Thyroid gland (tissue), 4 donors: ENCODE measurements around the gene FAM219B. TPM values are rescaled to one million over a fixed set of nuclear protein-coding genes. Genes with fewer than 3 reads are reported as not detected.
"Not testable (repeated sequence)": the region's sequence is repeated elsewhere in the genome, so short reads cannot be mapped to it uniquely, and the experiment has no call there.

ENCODE experiments used
- DNase-seq, 2 donors: peaks; one replicate each; pipeline ENCODE4 v3.0.0-alpha.2; 2019
- H3K27ac ChIP-seq, 3 donors: fragments of 200-600 bp; sonication (generic); 1 replicate in 2 of 3; 2 replicates in 1 of 3; pipeline ENCODE4 v1.5.1; 2016 to 2019; ENCODE audit warnings: mild to moderate bottlenecking in 1 of 3, moderate library complexity in 1 of 3
- H3K27me3 ChIP-seq: fragments of 200-600 bp; sonication (generic); one replicate; pipeline ENCODE4 v1.5.1; 2019
- H3K36me3 ChIP-seq, 2 donors: fragments of 200-600 bp; sonication (generic); one replicate each; pipeline ENCODE4 v1.5.1; 2016 to 2019
- H3K4me1 ChIP-seq, 2 donors: fragments of 200-600 bp; sonication (generic); one replicate each; pipeline ENCODE4 v1.5.1; 2017 to 2019
- H3K4me3 ChIP-seq, 3 donors: fragments of 200-600 bp; sonication (generic); replicated peaks in 1 of 3; 1 replicate in 2 of 3; 2 replicates in 1 of 3; pipeline ENCODE4 v1.5.1; 2016; ENCODE audit warnings: mild to moderate bottlenecking in 1 of 3
- H3K9me3 ChIP-seq: fragments of 200-600 bp; sonication (generic); one replicate; pipeline ENCODE4 v1.5.1; 2017
- CTCF ChIP-seq, 6 experiments: fragments of 200-600 bp in 3 of 6; fragments of 450-650 bp in 3 of 6; sonication (generic) in 3 of 6; IDR thresholded peaks; one replicate each; pipeline ENCODE4 v1.5.1; 2016 to 2019; ENCODE audit warnings: antibody characterized with exemption in 6 of 6, mild to moderate bottlenecking in 2 of 6, inconsistent platforms in 1 of 6, moderate library complexity in 1 of 6
- POLR2A ChIP-seq, 2 donors: fragments of 450-650 bp; IDR thresholded peaks; one replicate each; pipeline ENCODE4 v1.6.1; 2017; ENCODE audit warnings: antibody characterized with exemption in 2 of 2, mild to moderate bottlenecking in 2 of 2, moderate library complexity in 1 of 2
- WGBS, 2 donors: methylation state at CpG; one replicate each; pipeline ENCODE4 v1.1.5; 2017; 5-methylcytosine and 5-hydroxymethylcytosine counted together
- intact Hi-C: fragments of 100-400 bp; cut with DNase I; formaldehyde crosslinking; loops from one replicate; pipeline ENCODE4 v1.15.1; 2023
- total RNA-seq, 4 donors: library from RNA; depleted of rRNA; stranded (reverse); fragments of >200 nt; gene quantifications; one replicate each; pipeline ENCODE4 v1.2.3, GENCODE V29; 2016

Gene FAM219B
- total RNA-seq, 4 donors from 2014 or later: 72.1 to 136 (median 88.2) TPM

GRCh38 chr15:74891469-74891868 is 15.2 kb downstream of the FAM219B start:
- Histone ChIP-seq H3K27ac (no peak overlapping the region), H3K9me3 (no peaks in the 10 kb centered on the region), H3K27me3 (no peaks in the 10 kb centered on the region), H3K4me3 (no peak overlapping the region), H3K4me1 (peaks cover 4 to 34% of the 10 kb centered on the region in 2 donors), H3K36me3 (peaks cover 0 to 4% of the 10 kb centered on the region in 2 donors)
- TF ChIP-seq POLR2A (IDR thresholded peaks at IDR 0.05) (no peak), CTCF (IDR thresholded peaks at IDR 0.05) (no peak)
- intact Hi-C loops: loop anchor here (5.0 kb wide), 1 partner anchor 49 kb away; the partner anchor contains the start of gene ULK3
- 87 to 88% methylated on average over 2 to 3 of the region's 3 CpGs for WGBS, 2 donors
- DNase-seq: no peak

DNA sequence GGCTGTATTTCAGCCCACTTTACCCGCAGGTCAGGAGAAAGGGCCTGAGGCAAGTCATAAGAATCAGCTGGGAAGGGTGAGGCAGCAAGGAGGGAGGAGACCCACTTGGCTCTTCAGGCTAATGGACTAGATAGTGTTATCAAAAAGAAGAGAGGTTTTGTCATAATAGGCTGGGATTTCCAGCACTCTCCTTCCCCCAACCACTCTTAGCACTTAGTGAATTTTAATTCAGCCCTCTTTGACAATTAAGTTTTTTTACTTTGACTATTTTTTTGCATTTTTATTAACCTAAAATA is 16.0 kb downstream of the FAM219B start:
- Histone ChIP-seq H3K9me3 (no peaks in the 10 kb centered on the region), H3K36me3 (peaks cover 0 to 4% of the 10 kb centered on the region in 2 donors), H3K27ac (peak overlapping the region in 1 of 3 donors; percentile 39), H3K4me3 (peak overlapping the region; percentile 41 to 79 (median 61)), H3K4me1 (peaks cover 4 to 34% of the 10 kb centered on the region in 2 donors), H3K27me3 (no peaks in the 10 kb centered on the region)
- TF ChIP-seq POLR2A (IDR thresholded peaks at IDR 0.05): no peak
- no peak for TF ChIP-seq CTCF (IDR thresholded peaks at IDR 0.05)
- DNase-seq: no peak
- intact Hi-C loops: loop anchor here (5.0 kb wide), 1 partner anchor 48 kb away; the partner anchor contains the start of gene ULK3
- WGBS, 2 donors: 0 to 11% methylated on average over 1 of the region's 1 CpG

DNA sequence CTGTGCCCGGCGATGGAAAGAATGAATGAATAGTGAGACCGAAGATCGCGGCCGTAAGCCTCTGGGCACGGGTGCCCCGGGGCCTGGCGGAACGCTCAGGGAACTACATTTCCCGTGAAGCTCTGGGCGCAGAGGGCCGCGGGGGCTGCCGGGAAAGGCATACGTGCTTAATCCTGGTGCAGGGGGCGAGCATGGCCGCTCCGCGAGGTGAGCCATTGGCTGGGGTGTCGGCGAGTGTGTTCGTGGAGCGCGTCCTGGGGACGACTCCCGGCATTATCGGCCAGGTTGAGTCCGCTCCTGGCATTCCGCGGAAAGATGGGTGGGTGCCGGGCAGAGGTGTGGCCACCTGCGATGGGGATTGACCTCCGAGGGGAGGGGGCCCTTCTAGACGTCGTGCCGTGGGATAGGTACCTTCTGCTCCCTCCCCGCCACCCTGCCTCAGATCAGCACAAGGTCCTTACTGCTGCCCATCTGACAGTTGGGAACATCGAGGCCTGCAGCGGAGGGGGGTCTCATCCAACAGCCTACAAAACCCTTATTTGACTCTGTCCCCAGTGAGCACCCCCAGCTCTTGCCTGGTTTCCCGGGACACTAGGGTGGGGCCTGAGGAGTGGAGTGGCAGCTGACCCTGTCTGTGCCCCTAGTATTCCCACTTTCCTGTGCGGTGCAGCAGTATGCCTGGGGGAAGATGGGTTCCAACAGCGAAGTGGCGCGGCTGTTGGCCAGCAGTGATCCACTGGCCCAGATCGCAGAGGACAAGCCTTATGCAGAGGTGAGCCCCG is 16.6 kb downstream of the FAM219B start, which contains the start of gene MPI:
Gene MPI, plus strand, starts transcription at position 160 of the 782 bp plus-strand sequence. Its CDS starts 32 bp downstream, at position 192.
- H3K27me3 ChIP-seq: no peaks in the 10 kb centered on the region
- H3K9me3 ChIP-seq: no peaks in the 10 kb centered on the region
- H3K4me3 ChIP-seq: peak within 1 kb of the TSS; percentile 41 to 79 (median 61)
- peaks cover 0 to 4% of the 10 kb centered on the region in 2 donors for H3K36me3 ChIP-seq
- TF ChIP-seq POLR2A (IDR thresholded peaks at IDR 0.05): peak in 1 of 2 donors; percentile 68
- TF ChIP-seq CTCF (IDR thresholded peaks at IDR 0.05): peak in 4 of 6 experiments; percentile 19 to 44 (median 26)
- WGBS, 2 donors: 2 to 3% methylated on average over 39 to 46 of the region's 47 CpGs
- H3K27ac ChIP-seq: peak within 1 kb of the TSS; percentile 39 to 79 (median 47)
- DNase-seq: peak; percentile 78 to 81
- intact Hi-C loops: loop anchor here (5.0 kb wide), 1 partner anchor 48 kb away; the partner anchor contains the start of gene ULK3
- H3K4me1 ChIP-seq: peaks cover 4 to 34% of the 10 kb centered on the region in 2 donors

DNA sequence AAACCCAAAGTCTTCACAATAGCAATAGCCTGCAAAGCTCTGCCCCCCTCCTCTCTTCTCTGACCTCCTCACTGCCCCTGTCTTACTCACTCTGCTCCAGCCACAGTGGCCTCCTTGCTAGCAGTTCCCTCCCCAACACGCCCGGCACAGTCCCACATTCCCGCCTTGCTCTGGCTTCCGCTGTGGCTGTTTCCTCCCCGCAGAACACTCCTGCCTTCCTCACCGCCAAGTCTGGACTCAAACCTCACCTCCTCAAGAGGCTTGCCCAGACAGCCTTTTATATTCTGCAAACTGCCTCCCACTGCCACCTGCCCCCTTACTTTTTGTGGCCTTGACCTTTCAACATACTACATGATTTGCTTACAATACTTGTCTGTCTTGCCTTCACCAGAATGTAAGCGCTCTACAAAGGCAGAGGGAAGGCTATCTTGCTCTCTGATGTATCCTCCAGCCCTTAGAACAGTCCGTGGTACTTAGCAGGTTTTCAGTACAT is 17.2 kb downstream of the FAM219B start:
- Histone ChIP-seq H3K9me3 (no peaks in the 10 kb centered on the region), H3K4me3 (peak overlapping the region; percentile 41 to 79 (median 61)), H3K4me1 (peaks cover 4 to 34% of the 10 kb centered on the region in 2 donors), H3K36me3 (peaks cover 0 to 4% of the 10 kb centered on the region in 2 donors), H3K27ac (peak overlapping the region in 2 of 3 donors; percentile 39 to 79), H3K27me3 (no peaks in the 10 kb centered on the region)
- DNase-seq: peak in 1 of 2 donors; percentile 26
- 39 to 47% methylated on average over 8 of the region's 8 CpGs for WGBS, 2 donors
- intact Hi-C loops: no loop called here
- TF ChIP-seq POLR2A (IDR thresholded peaks at IDR 0.05) (no peak), CTCF (IDR thresholded peaks at IDR 0.05) (no peak)

- H3K27ac ChIP-seq: no peak overlapping the region
Observed at GRCh38 chr15:74888716-74889115, 17.9 kb downstream of the FAM219B start.

GRCh38 chr15:74887537-74888193 is 19.0 kb downstream of the FAM219B start:
- intact Hi-C loops, H3K4me3 ChIP-seq, DNase-seq, H3K36me3 ChIP-seq, H3K27me3 ChIP-seq, H3K27ac ChIP-seq, H3K9me3 ChIP-seq: not testable (repeated sequence)
- 54 to 57% methylated on average over 10 of the region's 10 CpGs for WGBS, 2 donors
- peaks cover 4 to 34% of the 10 kb centered on the region in 2 donors for H3K4me1 ChIP-seq

More at GRCh38 chr15:74888716-74889115, 17.9 kb downstream of the FAM219B start:
- Histone ChIP-seq H3K4me1 (peaks cover 4 to 34% of the 10 kb centered on the region in 2 donors), H3K9me3 (no peaks in the 10 kb centered on the region), H3K27me3 (no peaks in the 10 kb centered on the region), H3K4me3 (no peak overlapping the region), H3K36me3 (peaks cover 0 to 4% of the 10 kb centered on the region in 2 donors)
- DNase-seq: no peak
- intact Hi-C loops: no loop called here
- 94% methylated on average over 4 of the region's 4 CpGs for WGBS, 2 donors
- TF ChIP-seq POLR2A (IDR thresholded peaks at IDR 0.05): no peak
- no peak for TF ChIP-seq CTCF (IDR thresholded peaks at IDR 0.05)
